NCI-H2196 (cell line): ENCODE measurements around the gene TSPAN15.
"Not testable (repeated sequence)": the region's sequence is repeated elsewhere in the genome, so short reads cannot be mapped to it uniquely, and the experiment has no call there.

Experiments used
- DNase-seq: peaks from one replicate; lab custom pipeline; 2025; ENCODE audit not compliant: unreplicated experiment; lab: John Stamatoyannopoulos, UW

TSPAN15 gene

DNA sequence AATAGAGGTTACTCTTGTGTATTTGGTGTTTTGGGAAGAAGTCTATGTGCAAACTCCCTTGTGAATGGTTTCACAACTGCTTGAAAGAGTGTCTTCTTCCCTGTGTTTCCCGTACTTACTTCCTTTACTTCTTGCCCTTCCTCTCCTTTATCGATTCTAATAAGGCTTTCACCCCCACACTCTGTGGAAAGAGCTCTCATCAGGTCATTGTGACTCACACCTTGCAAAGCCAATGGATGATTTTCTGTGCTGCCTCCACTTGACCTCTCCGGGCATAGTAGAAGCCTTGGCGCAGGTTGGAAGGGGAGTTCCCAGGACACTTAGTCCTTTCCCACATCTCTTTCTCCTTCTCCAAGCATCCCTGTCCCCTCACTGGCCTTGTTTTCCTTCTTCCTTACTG lies 6.2 kb upstream of the TSPAN15 start:
- DNase-seq, result no peak

GRCh38 chr10:69446229-69446628 lies 5.0 kb upstream of the TSPAN15 start:
- DNase-seq, result no peak

DNA sequence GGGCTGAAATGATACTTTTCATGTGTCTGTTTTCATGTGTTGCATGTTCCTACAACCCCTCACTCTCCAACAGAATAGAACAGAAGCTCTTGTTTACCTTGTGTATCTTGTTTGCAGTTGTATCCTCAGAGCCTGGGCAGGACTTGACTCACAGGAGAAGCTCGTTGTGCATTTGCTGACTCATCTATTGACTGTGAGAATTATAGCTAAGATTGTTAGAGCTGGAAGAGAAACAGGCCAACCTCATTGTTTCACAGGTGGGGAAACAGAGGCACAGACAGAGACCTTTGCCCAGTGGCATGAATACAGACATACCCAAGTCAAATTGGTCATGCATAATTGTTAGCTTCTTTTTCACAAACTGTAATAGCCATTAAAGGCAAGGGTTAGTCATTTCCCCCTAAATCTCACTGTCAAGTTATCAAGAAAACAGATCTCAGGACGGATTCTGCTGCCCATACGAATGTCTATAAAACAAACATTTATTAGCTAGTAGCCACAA lies 4.6 kb upstream of the TSPAN15 start:
- no peak for DNase-seq

- DNase-seq, result peak; percentile 74
These were observed 1.4 kb upstream of the TSPAN15 start for GRCh38 chr10:69449841-69450240.

DNA sequence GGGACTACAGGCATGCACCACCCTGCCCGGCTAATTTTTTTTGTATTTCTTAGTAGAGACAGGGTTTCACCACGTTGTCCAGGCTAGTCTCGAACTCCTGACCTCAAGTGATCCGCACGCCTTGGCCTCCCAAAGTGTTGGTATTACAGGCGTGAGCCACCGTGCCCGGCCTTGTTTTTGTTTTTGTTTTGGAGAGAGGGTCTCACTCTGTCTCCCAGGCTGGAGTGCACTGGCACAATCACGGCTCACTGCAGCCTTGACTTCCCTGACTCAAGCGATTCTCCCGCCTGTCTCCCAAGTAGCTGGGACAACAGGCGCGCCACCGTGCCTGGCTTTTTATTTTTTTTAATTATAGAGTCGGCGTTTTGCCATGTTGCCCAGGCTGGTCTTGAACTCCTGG lies 870 bp upstream of the TSPAN15 start:
- DNase-seq, result not testable (repeated sequence)

DNA sequence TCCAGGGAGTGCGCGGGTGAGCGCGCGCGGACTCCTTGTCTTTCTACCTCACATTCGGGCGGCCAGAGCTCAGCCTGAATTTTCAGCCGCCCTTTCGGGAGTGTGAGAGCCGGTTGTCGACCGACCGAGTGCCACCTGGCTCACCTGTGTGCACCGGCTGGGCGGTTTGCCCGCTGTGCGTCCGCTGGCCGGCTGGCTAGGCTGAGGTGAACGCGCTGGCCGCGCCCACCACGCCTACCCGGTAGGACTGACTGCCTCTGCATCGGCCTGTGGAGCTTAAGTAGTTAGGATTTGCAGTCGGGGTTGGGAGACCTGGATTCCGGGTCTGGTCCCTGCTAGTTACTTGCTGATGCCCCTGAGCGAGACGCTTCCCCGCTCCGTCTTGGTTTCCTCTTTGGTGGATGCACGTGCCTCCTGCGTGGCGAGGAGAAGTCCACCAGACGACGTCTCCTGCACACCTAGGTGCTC lies 553 bp downstream of the TSPAN15 start:
- peak; percentile 20 for DNase-seq

DNA sequence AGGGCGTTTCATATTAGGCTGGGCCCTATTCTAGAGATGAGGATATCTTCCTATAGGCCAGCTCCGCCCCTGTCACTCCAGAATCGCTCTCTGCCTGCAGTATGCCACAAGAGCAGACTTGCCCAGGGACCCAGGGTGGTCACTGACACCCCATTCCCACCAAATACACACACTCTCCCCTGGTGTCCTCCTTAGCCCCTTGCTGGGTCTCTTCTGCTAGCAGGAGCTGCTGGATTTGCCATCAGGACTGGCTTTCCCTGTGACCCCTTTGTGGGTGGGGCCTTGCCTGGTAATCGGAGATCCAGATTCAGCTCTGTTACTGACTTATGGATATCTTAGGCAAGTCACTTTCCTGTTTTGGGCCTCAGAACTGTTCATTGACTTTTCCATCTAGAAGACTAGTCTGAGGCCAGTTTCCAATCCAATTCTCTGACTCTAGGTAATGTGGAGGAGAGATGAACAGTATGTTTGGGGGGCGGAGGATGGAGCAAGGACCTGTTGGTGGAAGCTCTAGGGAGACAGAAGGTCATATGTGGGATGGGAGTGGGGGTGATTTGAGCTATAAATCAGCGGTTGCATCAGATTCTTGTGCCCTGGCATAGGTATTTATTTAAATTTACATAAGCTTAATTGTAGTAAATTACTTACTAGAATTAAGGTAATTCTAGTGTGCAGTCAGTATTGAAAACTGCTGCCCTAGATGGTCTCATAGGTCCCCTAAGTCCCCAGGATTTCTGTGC lies 1.6 kb downstream of the TSPAN15 start:
- no peak for DNase-seq

DNA sequence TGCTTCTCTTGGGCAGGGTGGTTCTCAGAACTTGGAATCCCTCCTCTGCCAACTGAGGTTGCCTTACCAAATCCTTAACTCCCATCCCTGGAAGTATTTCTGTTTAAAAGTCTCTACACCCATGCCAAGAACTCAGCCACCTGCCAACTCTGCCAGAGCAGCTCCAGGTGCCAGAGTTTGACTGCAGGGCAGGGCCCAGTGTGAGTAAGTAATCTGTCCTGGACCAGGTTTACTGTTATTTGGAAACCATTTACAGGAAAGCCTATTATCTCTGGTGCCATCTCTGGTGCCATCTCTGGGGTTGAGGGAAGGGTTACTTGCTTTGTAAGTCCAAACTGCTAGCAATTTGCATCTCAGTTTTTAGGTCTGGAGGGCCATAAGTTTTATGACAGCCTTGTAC lies 2.5 kb downstream of the TSPAN15 start:
- no peak for DNase-seq

- DNase-seq, result no peak
These were observed 3.9 kb downstream of the TSPAN15 start for GRCh38 chr10:69455006-69455763.

GRCh38 chr10:69456880-69457693 lies 5.8 kb downstream of the TSPAN15 start:
- DNase-seq, result no peak

- DNase-seq, result no peak
These were observed 6.5 kb downstream of the TSPAN15 start for GRCh38 chr10:69457771-69458237.

- no peak for DNase-seq
These were observed 7.3 kb downstream of the TSPAN15 start for GRCh38 chr10:69458430-69459100.

DNA sequence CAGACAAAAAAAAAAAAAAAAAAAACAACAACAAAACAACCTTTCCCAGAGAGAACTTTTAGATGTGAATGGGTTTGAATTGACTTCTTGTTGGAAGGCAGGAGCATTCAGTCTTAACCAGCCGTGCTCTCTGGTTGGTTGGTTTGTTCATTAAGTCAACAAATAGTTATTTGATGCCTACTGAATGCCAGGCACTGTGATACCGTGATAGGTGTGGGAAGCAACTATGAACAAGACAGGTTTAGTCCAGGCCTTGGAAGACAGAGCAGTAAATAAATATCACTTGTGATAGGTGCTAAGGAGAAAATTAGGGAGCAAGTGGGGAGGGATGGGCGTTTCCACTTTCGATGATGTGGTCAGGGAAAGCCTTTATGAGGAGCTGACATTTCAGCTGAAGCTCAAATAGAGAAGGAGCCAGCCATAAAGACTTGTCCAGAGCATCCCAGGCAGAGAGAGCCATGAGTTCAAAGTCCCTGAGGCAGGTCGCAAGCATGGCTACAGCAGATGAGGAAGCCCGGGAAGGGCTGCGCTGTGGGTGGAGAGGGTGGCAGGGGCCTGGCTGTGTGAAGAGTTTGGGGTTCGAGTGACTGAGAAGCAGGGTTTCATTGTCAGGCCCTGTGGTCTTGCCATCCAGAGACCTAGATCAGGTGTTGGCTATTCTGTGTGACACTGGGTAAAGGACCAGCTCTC lies 8.0 kb downstream of the TSPAN15 start:
- no peak for DNase-seq

- no peak for DNase-seq
These were observed 8.8 kb downstream of the TSPAN15 start for GRCh38 chr10:69459893-69460575.

GRCh38 chr10:69460576-69461242 lies 9.4 kb downstream of the TSPAN15 start:
- DNase-seq, result no peak

DNA sequence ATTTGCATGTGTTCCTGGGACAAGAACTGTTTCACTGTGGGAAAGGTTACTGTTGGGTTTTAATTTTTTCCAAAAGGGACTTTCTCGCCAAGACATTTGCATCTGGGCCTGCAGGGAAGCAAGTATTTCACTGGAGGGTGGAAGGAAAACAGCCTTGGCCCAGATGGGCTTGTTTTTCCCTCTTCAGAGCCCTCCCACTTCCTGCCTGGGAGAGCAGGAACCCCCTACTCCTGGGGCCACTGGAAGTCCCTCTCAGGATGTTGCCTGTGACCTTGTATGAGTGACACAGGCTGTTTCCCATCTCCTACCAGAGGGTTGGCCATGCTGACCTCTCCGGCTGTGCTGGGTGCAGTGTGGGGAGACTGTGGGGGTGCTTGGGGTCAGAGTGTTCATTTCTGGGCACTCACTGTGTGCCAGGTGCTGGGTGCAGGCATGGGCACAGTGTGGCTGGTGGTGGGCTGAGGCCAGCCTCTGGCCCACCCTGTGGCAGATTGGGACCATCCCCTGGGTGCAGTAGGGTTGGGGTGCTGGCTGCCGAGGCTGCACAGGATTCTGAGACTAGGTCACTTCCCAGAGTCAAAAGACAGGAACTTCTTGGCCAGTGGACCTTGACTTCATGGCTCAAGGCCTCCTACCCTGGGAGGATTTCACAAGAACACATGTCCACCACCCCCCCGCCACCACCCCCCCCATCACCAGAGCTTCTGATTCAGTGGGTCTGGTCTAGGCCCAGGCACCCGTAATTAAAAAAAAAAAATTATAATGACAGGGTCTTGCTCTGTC lies 10.2 kb downstream of the TSPAN15 start:
- DNase-seq, result no peak

DNA sequence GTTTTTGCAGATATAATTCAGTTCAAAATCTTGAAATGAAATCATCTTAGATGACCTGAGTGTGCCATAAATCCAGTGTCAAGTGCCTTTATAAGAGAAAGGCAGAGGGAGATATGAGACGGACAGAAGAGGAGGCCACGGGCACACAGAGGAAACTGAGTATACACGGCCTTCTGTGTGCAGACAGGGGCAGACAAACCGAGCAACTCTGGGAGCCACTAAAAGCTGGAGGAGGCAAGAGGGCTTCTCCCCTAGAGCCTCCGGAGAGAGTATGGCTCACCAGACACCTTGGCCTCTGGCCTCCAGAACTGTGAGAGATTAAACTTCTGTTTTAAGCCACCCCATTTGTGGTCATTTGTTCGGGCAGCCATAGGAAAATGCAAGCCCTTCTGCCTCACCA lies 12.6 kb downstream of the TSPAN15 start:
- no peak for DNase-seq

DNA sequence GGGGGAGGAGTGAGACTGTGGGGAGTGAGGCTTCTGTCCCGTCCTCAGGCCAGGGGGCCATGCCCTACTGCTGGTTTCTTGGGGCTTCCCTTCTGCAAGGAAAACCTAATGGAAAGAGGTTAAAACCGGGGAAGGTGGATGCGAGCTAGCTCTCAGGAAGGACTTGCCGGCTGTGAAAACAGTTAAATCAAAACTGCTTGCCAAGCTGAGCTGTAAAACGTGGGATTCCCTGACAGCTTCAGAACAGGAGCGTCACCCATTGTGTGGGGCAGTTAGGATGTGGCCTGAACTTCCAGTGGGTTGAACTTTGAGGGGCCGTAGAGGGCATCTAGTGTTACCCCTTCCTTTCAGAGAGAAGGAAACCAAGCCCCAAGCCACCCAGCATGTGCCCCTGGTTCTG lies 13.1 kb downstream of the TSPAN15 start:
- no peak for DNase-seq
